Activated CD4-positive, alpha-beta T cell treated with anti-CD3 and anti-CD28 coated beads, Interleukin-2, amount 10 ng/mL, durations not matched to agents 7 days and 5 days (primary cell): ENCODE data around the gene MTFR2. TPM values are rescaled to one million over a fixed set of nuclear protein-coding genes. Genes with fewer than 3 reads are reported as not detected.

Experiments used
- CTCF ChIA-PET: fragments of 350-600 bp; sonication (Branson Sonifier 250); formaldehyde crosslinking; loops from one replicate; lab custom pipeline; 2021; ENCODE audit warnings: antibody characterized with exemption; lab: Charles Lee
- POLR2A ChIA-PET: fragments of 350-600 bp; sonication (Branson Sonifier 250); formaldehyde crosslinking; loops from one replicate; lab custom pipeline; 2021; ENCODE audit warnings: antibody characterized with exemption; lab: Charles Lee
- DNase-seq: peaks from one replicate; pipeline ENCODE4 v3.0.0-alpha.2; 2020
- H3K27ac Mint-ChIP-seq: one replicate; pipeline ENCODE4 v1.8.0; 2021; ENCODE audit warnings: mild to moderate bottlenecking, moderate library complexity, mixed read lengths
- H3K27me3 Mint-ChIP-seq: one replicate; pipeline ENCODE4 v1.8.0; 2021; ENCODE audit warnings: mixed read lengths
- H3K36me3 Mint-ChIP-seq: one replicate; pipeline ENCODE4 v1.8.0; 2021; ENCODE audit warnings: low read depth, mixed read lengths
- H3K4me1 Mint-ChIP-seq: one replicate; pipeline ENCODE4 v1.8.0; 2021; ENCODE audit warnings: mixed read lengths
- H3K4me3 Mint-ChIP-seq: one replicate; pipeline ENCODE4 v1.8.0; 2021; ENCODE audit warnings: mild to moderate bottlenecking, moderate library complexity, mixed read lengths
- H3K9me3 Mint-ChIP-seq: one replicate; pipeline ENCODE4 v1.8.0; 2021; ENCODE audit warnings: mixed read lengths
- total RNA-seq, 2 experiments: library from RNA; stranded (reverse); gene quantifications; one replicate each; pipeline ENCODE4 v1.2.3, GENCODE V29; 2021

Gene MTFR2
- total RNA-seq = 10 to 100 TPM; 23.9 to 26.3 TPM

DNA sequence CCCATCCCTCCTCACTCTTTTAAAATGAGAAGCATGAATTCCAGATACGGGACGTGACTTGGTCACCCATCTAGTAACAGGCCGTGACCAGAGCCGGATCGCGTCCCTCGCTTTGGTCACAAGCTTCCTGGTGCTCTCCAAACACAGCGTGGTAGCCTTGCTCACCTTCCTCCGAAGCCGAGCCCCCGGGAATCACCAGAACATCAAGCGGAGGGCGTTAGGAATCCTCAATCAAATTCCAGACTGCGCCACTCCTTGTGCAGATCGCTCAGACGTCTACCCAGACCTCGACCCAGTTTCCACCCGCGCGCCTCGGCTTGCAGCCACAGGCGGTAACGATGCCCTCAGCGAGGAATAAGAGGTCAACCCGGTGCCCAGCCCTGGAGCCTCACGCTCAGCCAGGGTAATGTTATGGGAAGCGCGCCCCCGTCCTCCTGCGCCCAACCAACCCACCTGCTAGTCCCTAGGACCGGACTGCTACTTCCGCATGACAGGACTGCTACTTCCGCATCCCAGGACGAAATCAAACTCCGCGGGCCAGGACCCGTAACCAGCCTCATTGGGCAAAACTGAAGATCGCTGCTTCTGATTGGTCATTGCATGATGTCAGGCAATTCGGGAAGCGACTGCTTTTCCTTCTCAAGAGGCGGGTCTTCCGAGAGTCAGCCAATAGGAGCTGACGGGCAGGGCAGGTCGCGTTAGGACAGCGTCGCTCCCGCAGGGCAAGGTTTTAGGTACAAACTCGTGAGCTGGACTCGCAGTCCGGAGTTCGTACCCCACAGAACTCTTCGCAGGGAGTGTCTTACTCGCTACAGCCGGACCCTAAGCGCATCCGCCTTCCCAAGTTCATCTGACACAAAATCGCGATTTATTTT, at the start of gene MTFR2:
TSS of gene MTFR2 (minus strand) at position 501 of the 875 bp plus-strand sequence. CDS start 1,212 bp downstream, outside the sequence.
- DNase-seq = peak; percentile 99
- no peaks in the 10 kb centered on the region for H3K27me3 Mint-ChIP-seq
- peaks cover 58% of the 10 kb centered on the region for H3K4me1 Mint-ChIP-seq
- CTCF ChIA-PET = interaction anchor here (0.5 to 2.6 kb wide), 9 partner anchors 13 to 1309 kb away, joined by 3 to 10 read pairs (median 4); no protein-coding TSS in a partner anchor
- H3K36me3 Mint-ChIP-seq = peaks cover 52% of the 10 kb centered on the region
- peak within 1 kb of the TSS; percentile 89 for H3K4me3 Mint-ChIP-seq
- POLR2A ChIA-PET = interaction anchor here (0.9 to 1.5 kb wide), 2 partner anchors 19 to 40 kb away, joined by 3 to 13 read pairs; partner anchors contain the start of gene BCLAF1
- no peaks in the 10 kb centered on the region for H3K9me3 Mint-ChIP-seq
- peak within 1 kb of the TSS; percentile 89 for H3K27ac Mint-ChIP-seq

DNA sequence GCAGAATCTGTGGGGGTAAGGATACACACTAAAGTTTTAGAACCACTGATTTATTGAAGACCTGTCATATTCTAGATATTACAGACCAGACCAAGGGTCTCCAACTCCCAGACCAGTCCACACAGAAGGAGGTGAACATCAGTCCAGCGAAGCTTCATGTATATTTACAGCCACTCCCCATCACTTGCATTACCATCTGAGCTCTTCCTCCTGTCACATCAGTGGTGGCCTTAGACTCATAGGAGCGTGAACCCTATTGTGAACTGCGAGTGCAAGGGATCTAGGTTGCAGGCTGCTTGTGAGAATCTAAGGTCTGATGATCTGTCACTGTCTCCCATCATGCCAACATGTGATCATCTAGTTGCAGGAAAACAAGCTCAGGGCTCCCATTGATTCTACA, 44.5 kb upstream of the MTFR2 start:
- no peaks in the 10 kb centered on the region for H3K9me3 Mint-ChIP-seq
- no peak for DNase-seq
- peaks cover 20% of the 10 kb centered on the region for H3K4me1 Mint-ChIP-seq
- H3K27me3 Mint-ChIP-seq = no peaks in the 10 kb centered on the region
- peaks cover 4% of the 10 kb centered on the region for H3K36me3 Mint-ChIP-seq
- no peak overlapping the region for H3K27ac Mint-ChIP-seq
- ChIA-PET POLR2A (no interaction called here), CTCF (no interaction called here)
- no peak overlapping the region for H3K4me3 Mint-ChIP-seq

DNA sequence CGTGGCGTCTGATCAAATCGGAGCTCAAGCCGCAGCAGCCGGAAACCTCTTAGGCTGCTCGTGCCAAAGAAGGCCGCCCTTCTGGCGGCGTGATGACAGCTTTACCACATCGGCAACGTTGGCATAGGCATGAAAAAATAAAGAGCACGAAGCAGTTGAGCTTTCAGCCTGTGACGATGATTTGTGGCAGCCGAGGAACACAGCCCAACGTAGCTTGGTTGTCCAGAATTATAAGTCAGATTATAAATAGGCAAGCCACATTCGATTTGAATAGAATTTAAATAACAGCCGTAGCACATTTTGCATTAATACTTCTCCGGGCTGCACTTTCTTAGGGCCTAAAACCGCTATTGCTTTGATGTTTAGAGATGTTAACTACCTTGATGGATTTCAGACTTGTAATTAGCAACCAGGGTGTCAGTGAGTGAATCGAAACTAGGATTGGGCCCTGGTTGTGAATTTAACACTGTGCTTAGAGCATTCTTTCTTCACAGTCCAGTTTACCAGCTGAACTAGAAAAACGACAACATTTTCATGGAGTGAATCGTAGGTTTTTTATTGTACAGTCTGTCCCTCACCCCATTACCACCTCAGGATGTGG, 40.4 kb upstream of the MTFR2 start:
- CTCF ChIA-PET = interaction anchor here (0.7 to 1.6 kb wide), 6 partner anchors 13 to 377 kb away, joined by 3 to 10 read pairs (median 4); partner anchors contain the start of gene MAP7
- no peaks in the 10 kb centered on the region for H3K27me3 Mint-ChIP-seq
- POLR2A ChIA-PET = interaction anchor here (1.6 to 2.2 kb wide), 2 partner anchors 13 to 40 kb away, joined by 4 to 13 read pairs; partner anchors contain the start of gene MTFR2
- peaks cover 43% of the 10 kb centered on the region for H3K4me1 Mint-ChIP-seq
- peak overlapping the region; percentile 99 for H3K4me3 Mint-ChIP-seq
- H3K36me3 Mint-ChIP-seq = peaks cover 33% of the 10 kb centered on the region
- peak overlapping the region; percentile 100 for H3K27ac Mint-ChIP-seq
- peak; percentile 88 for DNase-seq
- H3K9me3 Mint-ChIP-seq = no peaks in the 10 kb centered on the region

GRCh38 chr6:136289579-136290409, 39.7 kb upstream of the MTFR2 start, which contains the start of gene BCLAF1:
Gene BCLAF1 (minus strand): TSS chr6:136289846. CDS start chr6:136279866, 9,980 bp downstream.
- Mint-ChIP-seq H3K4me3 (peak within 1 kb of the TSS; percentile 99), H3K27ac (peak within 1 kb of the TSS; percentile 100), H3K9me3 (no peaks in the 10 kb centered on the region), H3K27me3 (no peaks in the 10 kb centered on the region), H3K36me3 (peaks cover 40% of the 10 kb centered on the region), H3K4me1 (peaks cover 50% of the 10 kb centered on the region)
- CTCF ChIA-PET = interaction anchor here (0.7 to 1.6 kb wide), 10 partner anchors 10 to 502 kb away, joined by 3 to 10 read pairs (median 4); partner anchors contain the start of gene MAP3K5
- DNase-seq = peak; percentile 99
- POLR2A ChIA-PET = interaction anchor here (0.6 to 2.2 kb wide), 5 partner anchors 9 to 503 kb away, joined by 3 to 13 read pairs (median 3); partner anchors contain the start of genes MAP3K5 and MTFR2

- Mint-ChIP-seq H3K27me3 (no peaks in the 10 kb centered on the region), H3K4me3 (peak overlapping the region; percentile 99), H3K9me3 (no peaks in the 10 kb centered on the region), H3K36me3 (peaks cover 44% of the 10 kb centered on the region), H3K4me1 (peaks cover 56% of the 10 kb centered on the region), H3K27ac (peak overlapping the region; percentile 100)
- POLR2A ChIA-PET = interaction anchor here (0.6 to 2.2 kb wide), 5 partner anchors 9 to 503 kb away, joined by 3 to 13 read pairs (median 3); partner anchors contain the start of genes MAP3K5 and MTFR2
- peak; percentile 94 for DNase-seq
- CTCF ChIA-PET = interaction anchor here (0.7 to 1.6 kb wide), 8 partner anchors 10 to 503 kb away, joined by 3 to 10 read pairs (median 4); partner anchors contain the start of gene MAP3K5
Measured at GRCh38 chr6:136289327-136289578, 39.1 kb upstream of the MTFR2 start.

GRCh38 chr6:136288566-136289326, 38.6 kb upstream of the MTFR2 start:
- CTCF ChIA-PET = interaction anchor here (0.7 to 1.6 kb wide), 8 partner anchors 11 to 790 kb away, joined by 3 to 10 read pairs (median 4); partner anchors contain the start of gene MAP3K5
- Mint-ChIP-seq H3K4me3 (peak overlapping the region; percentile 99), H3K36me3 (peaks cover 44% of the 10 kb centered on the region)

GRCh38 chr6:136284909-136285308, 34.8 kb upstream of the MTFR2 start:
- peaks cover 60% of the 10 kb centered on the region for H3K36me3 Mint-ChIP-seq
- peaks cover 75% of the 10 kb centered on the region for H3K4me1 Mint-ChIP-seq
- CTCF ChIA-PET = no interaction called here
- DNase-seq = no peak
- POLR2A ChIA-PET = no interaction called here
- H3K27ac Mint-ChIP-seq = peak overlapping the region; percentile 54
- H3K27me3 Mint-ChIP-seq = no peaks in the 10 kb centered on the region
- peak overlapping the region; percentile 4 for H3K4me3 Mint-ChIP-seq
- no peaks in the 10 kb centered on the region for H3K9me3 Mint-ChIP-seq

More at GRCh38 chr6:136288566-136289326, 38.6 kb upstream of the MTFR2 start:
- peaks cover 58% of the 10 kb centered on the region for H3K4me1 Mint-ChIP-seq
- H3K27ac Mint-ChIP-seq = peak overlapping the region; percentile 100
- no peaks in the 10 kb centered on the region for H3K9me3 Mint-ChIP-seq
- H3K27me3 Mint-ChIP-seq = no peaks in the 10 kb centered on the region
- POLR2A ChIA-PET = interaction anchor here (0.5 to 2.2 kb wide), 7 partner anchors 8 to 504 kb away, joined by 3 to 13 read pairs (median 4); partner anchors contain the start of genes MAP3K5 and MTFR2
- peak; percentile 94 for DNase-seq

DNA sequence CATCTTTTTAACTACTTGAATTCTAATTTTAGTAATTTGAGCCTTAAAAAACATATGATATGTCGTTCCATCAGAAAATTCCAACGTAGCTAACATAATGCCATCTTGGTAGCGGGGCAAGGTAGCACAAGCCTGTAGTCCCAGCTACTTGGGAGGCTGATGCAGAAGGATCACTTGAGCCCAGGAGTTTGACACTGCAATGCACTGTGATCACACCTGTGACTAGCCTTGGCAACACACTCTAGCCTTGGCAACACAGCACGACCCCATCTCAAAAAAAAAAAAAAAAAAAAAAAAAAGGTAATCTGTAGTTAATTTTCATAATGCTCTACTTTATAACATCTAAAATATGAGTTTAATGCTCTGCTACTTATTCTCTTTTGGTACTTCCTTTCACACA, 32.8 kb upstream of the MTFR2 start:
- POLR2A ChIA-PET = interaction anchor here (0.6 kb wide), 1 partner anchor 32 kb away, joined by 3 read pairs; no protein-coding TSS in a partner anchor
- Mint-ChIP-seq H3K27me3 (no peaks in the 10 kb centered on the region), H3K4me1 (peaks cover 75% of the 10 kb centered on the region), H3K36me3 (peaks cover 58% of the 10 kb centered on the region), H3K27ac (peak overlapping the region; percentile 69), H3K4me3 (peak overlapping the region; percentile 53), H3K9me3 (no peaks in the 10 kb centered on the region)
- CTCF ChIA-PET = interaction anchor here (1.2 to 1.5 kb wide), 2 partner anchors 9 to 30 kb away, joined by 3 to 4 read pairs; no protein-coding TSS in a partner anchor
- DNase-seq = no peak

GRCh38 chr6:136280032-136280609, 30.0 kb upstream of the MTFR2 start:
- ChIA-PET POLR2A (interaction anchor here (0.6 kb wide), 1 partner anchor 9 kb away, joined by 3 read pairs; the partner anchor contains the start of gene BCLAF1), CTCF (no interaction called here)
- Mint-ChIP-seq H3K27ac (no peak overlapping the region), H3K4me1 (peaks cover 57% of the 10 kb centered on the region), H3K36me3 (peaks cover 52% of the 10 kb centered on the region), H3K27me3 (no peaks in the 10 kb centered on the region), H3K9me3 (no peaks in the 10 kb centered on the region), H3K4me3 (no peak overlapping the region)
- no peak for DNase-seq

DNA sequence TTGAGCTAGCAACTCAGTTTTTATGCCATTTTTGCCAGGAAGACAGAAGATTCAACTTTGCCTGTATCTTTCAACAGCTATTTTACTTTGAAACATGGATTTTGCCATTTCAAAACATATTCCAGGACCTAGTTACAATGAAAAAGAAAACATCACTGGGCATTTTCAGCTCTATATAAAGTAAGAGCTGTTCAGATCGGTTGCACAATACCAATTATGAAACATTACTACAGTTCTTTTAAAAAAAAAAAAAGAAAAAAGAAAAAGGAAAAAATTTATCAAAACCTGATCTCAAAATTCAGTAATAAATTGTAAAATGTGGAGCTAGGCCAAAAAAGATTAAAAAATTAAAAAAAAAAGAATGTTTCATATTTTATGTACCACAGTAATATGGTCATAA, 24.0 kb upstream of the MTFR2 start:
- peaks cover 70% of the 10 kb centered on the region for H3K36me3 Mint-ChIP-seq
- peaks cover 20% of the 10 kb centered on the region for H3K4me1 Mint-ChIP-seq
- H3K9me3 Mint-ChIP-seq = no peaks in the 10 kb centered on the region
- DNase-seq = no peak
- H3K27me3 Mint-ChIP-seq = no peaks in the 10 kb centered on the region
- ChIA-PET POLR2A (no interaction called here), CTCF (interaction anchor here (0.7 to 1.2 kb wide), 4 partner anchors 8 to 48 kb away, joined by 3 to 4 read pairs (median 4); no protein-coding TSS in a partner anchor)
- no peak overlapping the region for H3K27ac Mint-ChIP-seq
- H3K4me3 Mint-ChIP-seq = no peak overlapping the region

- Mint-ChIP-seq H3K9me3 (no peaks in the 10 kb centered on the region), H3K36me3 (peaks cover 66% of the 10 kb centered on the region), H3K27me3 (no peaks in the 10 kb centered on the region), H3K4me3 (no peak overlapping the region), H3K27ac (peak overlapping the region; percentile 28), H3K4me1 (peaks cover 13% of the 10 kb centered on the region)
- no peak for DNase-seq
- ChIA-PET POLR2A (no interaction called here), CTCF (no interaction called here)
Measured at GRCh38 chr6:136265101-136265500, 15.0 kb upstream of the MTFR2 start.
